HG03025 (cell line): Measurements from ENCODE around the gene MSANTD1.

ENCODE experiments used
- ATAC-seq: cut with Tn5 transposase; IDR thresholded peaks from one replicate; pipeline ENCODE4 v1.9.1; 2021; ENCODE audit warnings: mild to moderate bottlenecking, moderate library complexity; ENCODE audit not compliant: unreplicated experiment, low FRiP score

The MSANTD1 gene

DNA sequence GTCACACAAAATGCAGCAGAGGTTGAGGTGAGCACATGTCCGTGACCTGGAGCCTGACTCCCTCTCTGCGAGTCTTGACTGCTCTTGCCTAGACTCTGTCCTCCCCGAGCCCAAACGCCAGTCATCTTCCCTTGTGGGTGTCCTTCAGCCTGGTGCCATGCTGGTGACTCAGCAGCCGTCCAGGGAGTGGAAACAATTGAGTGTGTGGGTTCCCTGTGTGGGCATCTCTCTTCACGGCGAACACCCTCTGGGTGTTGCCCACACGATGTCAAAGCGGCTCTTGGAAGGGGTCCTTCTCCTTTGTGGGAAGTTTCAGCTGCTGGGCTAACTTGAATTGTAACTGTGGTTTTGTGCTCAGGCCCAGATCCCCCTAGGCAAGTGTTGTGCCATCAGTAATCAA is 17.5 kb upstream of the MSANTD1 start:
- ATAC-seq = no peak

DNA sequence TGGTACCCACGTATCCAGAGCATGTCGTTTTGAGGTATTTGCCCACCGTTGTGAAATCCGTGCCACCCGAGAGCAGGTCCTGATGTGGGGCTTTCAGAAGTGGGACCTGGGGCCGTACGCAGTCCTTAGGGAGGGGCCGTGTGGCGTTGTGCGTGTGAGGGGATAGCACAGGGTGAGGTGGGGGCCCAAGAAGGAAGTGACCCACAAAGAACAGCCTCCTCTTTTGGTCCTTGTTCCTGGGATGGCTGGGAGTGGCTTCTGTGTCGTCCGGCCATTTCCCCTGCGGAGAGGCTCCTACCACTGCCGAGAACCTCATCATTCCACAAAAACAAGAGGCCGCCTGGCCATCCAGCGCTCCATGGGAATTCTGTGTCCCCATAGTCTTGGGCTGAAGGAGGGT is 17.0 kb upstream of the MSANTD1 start:
- no peak for ATAC-seq

DNA sequence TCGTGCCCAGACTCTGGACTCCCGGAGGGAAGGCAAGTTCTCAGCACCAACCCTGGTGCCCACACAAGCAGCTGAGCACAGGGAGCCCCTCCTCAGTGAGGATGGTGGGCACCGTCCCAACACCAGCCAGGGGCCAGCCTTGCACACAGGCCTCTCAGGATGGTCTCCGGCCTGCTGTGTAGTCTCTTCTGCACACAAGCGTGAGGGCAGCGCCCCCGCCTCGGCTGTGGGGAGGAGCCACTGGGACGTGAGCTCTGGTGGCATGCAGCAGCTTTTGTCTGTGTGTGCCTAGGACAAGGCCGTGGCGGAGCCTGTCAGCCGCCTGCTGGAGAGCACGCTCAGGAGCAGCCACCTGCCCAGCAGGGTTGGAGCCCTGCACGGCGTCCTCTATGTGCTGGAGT is 16.1 kb upstream of the MSANTD1 start:
- ATAC-seq = no peak

DNA sequence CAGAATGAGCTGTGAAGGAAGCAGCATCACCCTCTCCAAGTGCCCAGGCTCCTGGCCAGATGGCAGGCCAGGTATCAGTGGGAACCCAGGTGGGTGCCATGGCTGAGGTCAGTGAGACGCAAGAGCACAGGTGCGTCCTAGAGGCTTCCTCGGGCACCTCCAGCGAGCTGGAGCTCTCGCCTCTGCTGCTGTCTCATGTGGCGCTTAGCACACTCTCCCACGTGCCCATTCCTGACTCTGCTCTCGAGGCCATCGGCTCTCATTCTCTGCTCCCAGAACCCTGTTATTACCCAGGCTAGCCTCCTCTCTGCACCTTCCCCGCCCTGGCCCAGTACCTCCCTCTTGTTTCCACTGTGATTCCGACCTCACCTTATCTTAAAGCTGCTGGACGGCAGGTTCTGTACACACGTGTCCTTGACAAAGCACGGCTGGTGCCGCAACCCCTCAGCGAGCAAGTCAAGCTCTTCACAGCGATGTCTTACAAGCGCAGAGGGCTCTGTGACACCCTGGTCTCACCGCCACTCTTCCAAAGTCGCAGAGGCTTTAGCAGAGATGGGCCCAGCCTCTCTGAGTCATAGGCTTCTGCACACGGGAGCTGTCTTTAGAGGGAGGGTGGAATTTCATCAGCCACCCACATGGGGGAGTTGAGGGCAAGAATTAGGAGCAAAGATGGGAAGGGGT is 15.4 kb upstream of the MSANTD1 start:
- no peak for ATAC-seq

DNA sequence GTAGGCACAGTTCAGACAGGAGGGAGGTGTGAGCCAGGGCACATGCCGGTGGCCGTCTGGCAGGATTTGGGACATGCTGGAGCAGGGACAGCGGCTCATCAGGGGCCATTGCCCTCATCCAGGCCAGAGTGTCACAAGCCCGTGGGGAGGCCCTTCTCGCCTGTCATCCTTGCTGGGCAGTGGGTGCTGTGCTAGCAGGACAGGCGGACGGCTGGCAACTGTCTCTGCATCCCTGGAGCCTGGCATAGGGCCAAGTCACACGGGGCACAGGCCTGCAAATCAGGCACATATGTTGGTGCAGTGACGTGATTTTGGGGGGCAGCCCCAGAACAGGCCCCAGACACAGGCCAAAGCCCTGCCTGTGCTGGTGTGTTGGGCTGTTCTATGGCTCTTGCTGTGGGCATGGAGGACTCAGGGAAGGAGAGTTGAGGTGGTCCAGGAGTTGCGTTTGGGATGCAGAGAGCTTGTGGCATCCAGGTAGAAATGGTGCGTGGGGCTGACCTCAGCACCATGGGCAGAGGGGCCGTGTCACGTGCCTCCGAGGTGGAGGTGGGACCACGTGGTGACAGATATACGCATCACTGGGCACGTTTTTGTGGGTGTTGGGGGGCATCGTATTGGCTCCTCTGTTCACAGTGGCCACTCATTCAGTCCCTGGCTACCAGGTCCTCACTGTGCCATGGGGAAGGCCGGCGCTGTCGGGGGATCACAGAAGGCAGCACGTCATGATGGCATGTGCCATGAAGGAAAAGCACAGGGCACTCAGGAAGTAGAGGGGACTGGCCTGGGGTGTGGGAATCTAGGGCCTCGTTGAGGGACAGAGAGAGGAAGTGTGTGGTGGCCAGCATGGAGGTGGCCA is 14.6 kb upstream of the MSANTD1 start:
- no peak for ATAC-seq

DNA sequence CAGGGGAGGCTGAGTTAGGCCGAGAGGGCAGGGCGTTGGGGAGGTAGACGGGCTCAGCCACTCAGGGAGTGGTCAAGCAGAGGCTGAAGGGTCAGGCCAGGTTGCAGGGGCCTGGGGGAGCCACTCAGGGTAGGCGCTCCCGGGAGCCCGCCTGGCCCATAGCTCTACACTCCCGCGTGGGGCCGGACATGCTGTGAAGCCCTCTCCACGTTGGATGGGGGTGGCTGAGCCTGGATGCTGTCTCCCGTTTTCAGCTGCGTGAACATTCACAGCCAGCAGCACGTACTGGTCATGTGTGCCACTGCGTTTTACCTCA is 14.0 kb upstream of the MSANTD1 start:
- no peak for ATAC-seq

DNA sequence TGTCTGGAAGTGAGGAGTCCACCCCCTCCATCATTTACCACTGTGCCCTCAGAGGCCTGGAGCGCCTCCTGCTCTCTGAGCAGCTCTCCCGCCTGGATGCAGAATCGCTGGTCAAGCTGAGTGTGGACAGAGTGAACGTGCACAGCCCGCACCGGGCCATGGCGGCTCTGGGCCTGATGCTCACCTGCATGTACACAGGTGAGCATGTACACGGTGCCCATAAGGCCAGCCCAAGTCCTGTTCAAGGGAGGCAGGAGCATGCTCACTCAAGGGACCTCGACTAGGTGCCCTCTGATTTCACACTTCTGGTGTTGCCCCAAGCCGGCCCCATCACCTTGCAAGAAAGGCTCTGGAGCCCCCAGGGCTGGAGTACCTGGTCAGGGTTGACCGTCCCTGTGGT is 13.4 kb upstream of the MSANTD1 start:
- ATAC-seq = no peak

DNA sequence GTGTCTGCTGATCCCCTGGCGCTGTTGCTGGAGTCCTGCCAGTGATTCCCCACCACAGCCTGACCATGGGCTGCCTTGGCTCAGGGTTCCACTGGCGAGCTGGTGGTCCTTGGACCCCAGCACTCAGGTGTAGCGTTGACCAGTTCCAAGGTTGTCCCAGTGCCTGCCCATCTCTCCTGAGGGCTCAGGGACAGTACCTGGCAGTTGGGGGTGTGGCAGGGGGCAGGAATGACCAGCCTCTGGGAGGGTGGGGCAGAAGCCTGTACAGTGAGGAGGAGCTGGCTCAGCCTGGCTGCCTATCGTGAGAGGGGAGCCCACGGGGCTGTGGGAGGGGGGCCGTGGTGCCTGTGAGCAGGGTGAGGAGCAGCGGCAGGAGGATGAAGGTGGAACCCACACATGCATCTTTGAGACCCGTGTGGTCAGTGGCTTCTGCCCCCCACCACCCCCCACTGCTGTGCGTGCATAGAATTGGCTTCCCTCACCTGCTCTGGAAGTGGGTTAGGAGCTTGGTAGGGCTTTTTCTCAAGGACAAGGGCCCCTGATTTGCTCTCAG is 12.6 kb upstream of the MSANTD1 start:
- no peak for ATAC-seq

DNA sequence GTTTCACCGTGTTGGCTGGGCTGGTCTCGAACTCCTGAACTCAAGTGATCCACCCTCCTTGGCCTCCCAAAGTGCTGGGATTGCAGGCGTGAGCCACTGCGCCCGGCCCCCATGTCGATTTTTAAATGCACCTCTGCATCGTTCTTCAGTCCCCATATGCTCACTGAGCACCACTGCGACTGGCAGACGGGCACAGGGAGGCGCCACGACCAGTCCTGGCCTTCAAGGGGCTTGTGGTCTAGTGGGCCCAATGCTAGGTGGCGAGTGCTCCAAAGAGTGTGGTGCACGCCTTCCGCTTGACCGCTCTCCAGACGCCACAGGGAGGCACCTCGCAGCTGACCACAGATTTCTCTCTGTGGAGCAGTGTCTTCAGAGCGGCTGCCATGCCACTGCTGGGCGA is 11.7 kb upstream of the MSANTD1 start:
- no peak for ATAC-seq

DNA sequence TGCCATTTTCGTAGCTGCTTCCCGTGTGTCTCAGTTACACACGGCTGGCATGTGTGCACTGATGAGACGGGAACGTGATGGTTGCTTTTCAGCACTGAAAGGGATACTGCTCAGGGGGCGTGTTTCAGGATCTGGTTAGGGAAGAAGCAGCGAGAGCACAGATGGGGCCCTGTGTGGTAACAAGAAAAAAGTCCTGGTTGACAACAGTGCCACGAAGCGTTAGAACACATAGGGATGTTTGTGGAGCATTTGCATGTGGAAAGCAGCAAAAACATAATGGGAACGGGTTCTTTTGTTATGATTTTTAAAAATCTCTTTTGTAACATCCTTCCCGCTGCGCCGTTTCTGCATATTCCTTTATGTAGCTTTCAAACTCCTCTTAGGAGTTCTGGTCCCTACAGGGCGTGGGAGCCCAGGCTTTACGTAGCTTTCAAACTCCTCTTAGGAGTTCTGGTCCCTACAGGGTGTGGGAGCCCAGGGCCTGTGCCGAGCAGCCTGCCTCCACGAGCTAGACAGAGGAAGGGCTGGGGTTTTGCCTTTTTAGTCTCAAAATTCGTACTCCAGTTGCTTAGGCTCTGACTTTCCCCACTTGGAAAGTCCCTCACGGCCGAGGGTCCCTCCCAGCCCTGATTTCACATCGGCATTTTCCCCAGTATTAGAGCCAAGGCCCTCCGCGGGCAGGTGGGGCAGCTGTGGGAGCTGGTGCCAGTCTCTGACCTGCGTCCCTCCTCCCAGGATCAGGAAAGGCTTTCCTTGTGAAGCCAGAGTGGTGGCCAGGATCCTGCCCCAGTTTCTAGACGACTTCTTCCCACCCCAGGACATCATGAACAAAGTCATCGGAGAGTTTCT is 11.0 kb upstream of the MSANTD1 start:
- ATAC-seq = no peak

DNA sequence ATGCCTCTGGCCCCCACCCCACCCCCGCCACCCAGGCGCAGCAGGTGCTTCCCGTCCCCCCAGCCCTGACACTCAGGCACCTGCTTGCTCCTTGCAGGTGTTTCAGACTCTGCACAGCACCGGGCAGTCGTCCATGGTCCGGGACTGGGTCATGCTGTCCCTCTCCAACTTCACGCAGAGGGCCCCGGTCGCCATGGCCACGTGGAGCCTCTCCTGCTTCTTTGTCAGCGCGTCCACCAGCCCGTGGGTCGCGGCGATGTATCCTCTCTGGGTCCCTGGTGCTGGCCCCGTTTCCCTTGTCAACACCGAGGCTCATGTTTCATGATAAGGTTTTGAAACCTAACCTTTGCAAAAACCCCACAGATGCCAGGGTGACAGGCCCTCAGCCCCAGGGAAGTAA is 10.2 kb upstream of the MSANTD1 start:
- ATAC-seq = no peak

DNA sequence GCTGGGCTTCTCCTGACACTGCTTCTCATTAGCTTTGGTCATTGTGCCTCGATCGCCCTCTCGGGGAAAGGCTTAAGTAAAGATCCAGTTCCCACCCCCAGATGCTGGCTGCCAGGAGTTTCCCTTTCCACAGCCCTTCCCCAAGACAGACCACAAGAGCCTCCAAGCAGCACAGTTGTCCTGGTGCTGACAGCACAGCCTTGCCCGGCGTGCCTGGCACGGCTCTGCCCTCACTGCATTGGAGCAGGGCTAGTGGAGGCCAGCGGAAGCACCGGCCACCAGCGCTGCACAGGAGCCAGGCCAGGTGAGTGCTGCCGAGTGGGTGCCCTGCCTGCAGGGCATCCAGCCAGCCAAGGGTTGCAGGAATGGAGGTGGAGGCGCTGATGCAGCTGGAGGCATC is 9.7 kb upstream of the MSANTD1 start:
- no peak for ATAC-seq

DNA sequence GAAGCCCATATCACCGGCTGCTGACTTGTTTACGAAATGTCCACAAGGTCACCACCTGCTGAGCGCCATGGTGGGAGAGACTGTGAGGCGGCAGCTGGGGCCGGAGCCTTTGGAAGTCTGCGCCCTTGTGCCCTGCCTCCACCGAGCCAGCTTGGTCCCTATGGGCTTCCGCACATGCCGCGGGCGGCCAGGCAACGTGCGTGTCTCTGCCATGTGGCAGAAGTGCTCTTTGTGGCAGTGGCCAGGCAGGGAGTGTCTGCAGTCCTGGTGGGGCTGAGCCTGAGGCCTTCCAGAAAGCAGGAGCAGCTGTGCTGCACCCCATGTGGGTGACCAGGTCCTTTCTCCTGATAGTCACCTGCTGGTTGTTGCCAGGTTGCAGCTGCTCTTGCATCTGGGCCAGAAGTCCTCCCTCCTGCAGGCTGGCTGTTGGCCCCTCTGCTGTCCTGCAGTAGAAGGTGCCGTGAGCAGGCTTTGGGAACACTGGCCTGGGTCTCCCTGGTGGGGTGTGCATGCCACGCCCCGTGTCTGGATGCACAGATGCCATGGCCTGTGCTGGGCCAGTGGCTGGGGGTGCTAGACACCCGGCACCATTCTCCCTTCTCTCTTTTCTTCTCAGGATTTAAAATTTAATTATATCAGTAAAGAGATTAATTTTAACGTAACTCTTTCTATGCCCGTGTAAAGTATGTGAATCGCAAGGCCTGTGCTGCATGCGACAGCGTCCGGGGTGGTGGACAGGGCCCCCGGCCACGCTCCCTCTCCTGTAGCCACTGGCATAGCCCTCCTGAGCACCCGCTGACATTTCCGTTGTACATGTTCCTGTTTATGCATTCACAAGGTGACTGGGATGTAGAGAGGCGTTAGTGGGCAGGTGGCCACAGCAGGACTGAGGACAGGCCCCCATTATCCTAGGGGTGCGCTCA is 8.7 kb upstream of the MSANTD1 start:
- ATAC-seq = no peak

DNA sequence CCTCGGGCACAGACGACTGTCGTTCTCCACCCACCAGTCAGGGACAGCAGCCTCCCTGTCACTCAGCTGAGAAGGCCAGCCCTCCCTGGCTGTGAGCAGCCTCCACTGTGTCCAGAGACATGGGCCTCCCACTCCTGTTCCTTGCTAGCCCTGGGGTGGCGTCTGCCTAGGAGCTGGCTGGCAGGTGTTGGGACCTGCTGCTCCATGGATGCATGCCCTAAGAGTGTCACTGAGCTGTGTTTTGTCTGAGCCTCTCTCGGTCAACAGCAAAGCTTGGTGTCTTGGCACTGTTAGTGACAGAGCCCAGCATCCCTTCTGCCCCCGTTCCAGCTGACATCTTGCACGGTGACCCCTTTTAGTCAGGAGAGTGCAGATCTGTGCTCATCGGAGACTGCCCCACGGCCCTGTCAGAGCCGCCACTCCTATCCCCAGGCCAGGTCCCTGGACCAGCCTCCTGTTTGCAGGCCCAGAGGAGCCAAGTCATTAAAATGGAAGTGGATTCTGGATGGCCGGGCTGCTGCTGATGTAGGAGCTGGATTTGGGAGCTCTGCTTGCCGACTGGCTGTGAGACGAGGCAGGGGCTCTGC is 7.9 kb upstream of the MSANTD1 start:
- ATAC-seq = no peak

DNA sequence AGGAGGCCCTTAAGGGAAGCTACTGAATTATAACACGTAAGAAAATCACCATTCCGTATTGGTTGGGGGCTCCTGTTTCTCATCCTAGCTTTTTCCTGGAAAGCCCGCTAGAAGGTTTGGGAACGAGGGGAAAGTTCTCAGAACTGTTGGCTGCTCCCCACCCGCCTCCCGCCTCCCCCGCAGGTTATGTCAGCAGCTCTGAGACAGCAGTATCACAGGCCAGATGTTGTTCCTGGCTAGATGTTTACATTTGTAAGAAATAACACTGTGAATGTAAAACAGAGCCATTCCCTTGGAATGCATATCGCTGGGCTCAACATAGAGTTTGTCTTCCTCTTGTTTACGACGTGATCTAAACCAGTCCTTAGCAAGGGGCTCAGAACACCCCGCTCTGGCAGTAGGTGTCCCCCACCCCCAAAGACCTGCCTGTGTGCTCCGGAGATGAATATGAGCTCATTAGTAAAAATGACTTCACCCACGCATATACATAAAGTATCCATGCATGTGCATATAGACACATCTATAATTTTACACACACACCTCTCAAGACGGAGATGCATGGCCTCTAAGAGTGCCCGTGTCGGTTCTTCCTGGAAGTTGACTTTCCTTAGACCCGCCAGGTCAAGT is 6.9 kb upstream of the MSANTD1 start:
- no peak for ATAC-seq

DNA sequence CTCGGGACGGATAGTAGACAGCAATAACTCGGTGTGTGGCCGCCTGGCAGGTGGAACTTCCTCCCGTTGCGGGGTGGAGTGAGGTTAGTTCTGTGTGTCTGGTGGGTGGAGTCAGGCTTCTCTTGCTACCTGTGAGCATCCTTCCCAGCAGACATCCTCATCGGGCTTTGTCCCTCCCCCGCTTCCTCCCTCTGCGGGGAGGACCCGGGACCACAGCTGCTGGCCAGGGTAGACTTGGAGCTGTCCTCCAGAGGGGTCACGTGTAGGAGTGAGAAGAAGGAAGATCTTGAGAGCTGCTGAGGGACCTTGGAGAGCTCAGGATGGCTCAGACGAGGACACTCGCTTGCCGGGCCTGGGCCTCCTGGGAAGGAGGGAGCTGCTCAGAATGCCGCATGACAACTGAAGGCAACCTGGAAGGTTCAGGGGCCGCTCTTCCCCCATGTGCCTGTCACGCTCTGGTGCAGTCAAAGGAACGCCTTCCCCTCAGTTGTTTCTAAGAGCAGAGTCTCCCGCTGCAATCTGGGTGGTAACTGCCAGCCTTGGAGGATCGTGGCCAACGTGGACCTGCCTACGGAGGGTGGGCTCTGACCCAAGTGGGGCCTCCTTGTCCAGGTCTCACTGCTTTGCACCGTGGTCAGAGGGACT is 5.7 kb upstream of the MSANTD1 start:
- ATAC-seq = no peak

DNA sequence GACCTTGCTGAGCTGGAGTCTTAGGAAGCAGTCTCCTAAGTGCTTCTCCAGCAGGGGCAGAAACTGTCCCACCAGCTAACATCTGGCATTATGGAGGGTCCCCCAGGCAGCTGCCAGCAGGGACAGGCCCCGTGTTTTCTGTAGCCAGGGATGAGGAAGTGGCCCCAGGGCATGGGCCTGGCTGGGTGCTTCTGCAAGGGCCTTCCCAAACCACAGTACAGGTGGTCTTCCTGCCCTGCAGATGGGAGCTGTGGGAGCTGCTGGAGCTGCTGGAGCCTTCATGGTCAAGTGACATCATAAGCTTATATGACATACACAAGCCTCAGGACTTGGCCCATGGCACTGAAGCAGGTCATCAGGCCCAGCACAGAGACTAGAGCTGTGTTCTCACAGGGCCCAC is 5.0 kb upstream of the MSANTD1 start:
- no peak for ATAC-seq

DNA sequence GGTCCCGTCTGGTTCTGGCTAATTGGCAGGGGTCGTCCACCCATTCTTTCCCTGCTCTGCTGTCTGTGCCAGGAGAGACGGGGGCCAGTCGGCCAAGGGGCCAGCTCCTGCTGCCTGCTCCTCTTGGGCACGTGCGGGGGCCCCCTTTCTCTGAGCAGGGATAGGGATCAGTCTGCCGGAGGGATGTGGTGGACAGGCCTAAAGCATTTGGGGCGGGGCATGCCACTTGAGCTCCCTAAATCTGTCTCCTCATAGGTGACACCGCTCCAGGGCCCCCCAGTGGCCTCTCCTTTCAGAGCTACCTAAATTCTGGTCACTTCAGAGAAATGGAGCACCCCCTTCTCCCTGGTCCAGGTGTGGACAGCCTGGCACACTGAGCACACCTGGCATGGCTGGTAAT is 4.2 kb upstream of the MSANTD1 start:
- no peak for ATAC-seq

DNA sequence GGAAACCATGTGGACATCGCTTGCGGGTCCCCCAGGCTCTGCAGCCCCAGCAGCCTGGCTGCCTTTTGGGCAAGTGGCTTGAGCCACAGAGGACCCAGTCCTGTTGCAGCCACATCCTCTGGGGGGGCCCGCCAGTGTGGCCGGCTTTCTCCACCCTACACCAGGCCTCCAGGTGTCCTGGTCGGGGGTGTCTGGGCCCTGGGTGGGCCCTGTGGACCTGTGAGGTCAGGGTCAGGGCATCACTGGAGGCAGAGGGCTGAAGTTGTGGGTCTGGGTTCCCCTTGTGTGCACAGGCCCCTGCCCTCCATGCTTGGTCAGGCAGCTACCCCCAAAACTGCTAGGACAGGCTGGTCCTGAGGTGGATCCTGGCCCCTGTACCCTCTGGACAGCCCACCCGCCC is 3.3 kb upstream of the MSANTD1 start:
- ATAC-seq = no peak
